HepG2 (cell line): Measurements from ENCODE around the gene CKS1B.

Experiments
- ADNP ChIP-seq: sonication (generic); formaldehyde crosslinking; IDR thresholded peaks from 2 replicates; pipeline ENCODE4 v1.4.0; 2020; ENCODE audit warnings: missing genetic modification reagents
- CTCF ChIP-seq: sonication (generic); formaldehyde crosslinking; IDR thresholded peaks from 2 replicates; pipeline ENCODE4 v1.5.0; 2020; ENCODE audit warnings: mild to moderate bottlenecking, missing genetic modification reagents, moderate library complexity
- KAT7 ChIP-seq: IDR thresholded peaks from 2 replicates; pipeline ENCODE4 v1.6.1; 2018; ENCODE audit warnings: borderline replicate concordance, missing compliant biosample characterization
- SMAD1 ChIP-seq: sonication (generic); formaldehyde crosslinking; IDR thresholded peaks from 2 replicates; pipeline ENCODE4 v1.4.0; 2020; ENCODE audit warnings: missing genetic modification reagents, low read depth, mild to moderate bottlenecking, borderline replicate concordance

GRCh38 chr1:155023627-155024026, 49.1 kb downstream of the CKS1B start:
- TF ChIP-seq SMAD1 (CRISPR knock-in tag) (no peak), ADNP (CRISPR knock-in tag) (no peak), CTCF (no peak), KAT7 (CRISPR knock-in tag) (no peak)
